HL-60 (cell line): ENCODE results near the gene TVP23A.

ENCODE experiments used
- DNase-seq, 2 experiments: peaks; one replicate each; pipeline ENCODE4 v3.0.0-alpha.2; 2010 to 2020; ENCODE audit warnings: low read depth in 1 of 2, low spot score in 1 of 2
- H3K27ac ChIP-seq: fragments of 250-450 bp; sonication (Bioruptor Pico); replicated peaks from 2 replicates; pipeline ENCODE4 v1.5.1; 2020; ENCODE audit warnings: mild to moderate bottlenecking, moderate library complexity
- H3K27me3 ChIP-seq: fragments of 250-450 bp; sonication (Bioruptor Pico); 2 replicates; pipeline ENCODE4 v1.5.1; 2021; ENCODE audit warnings: mild to moderate bottlenecking, moderate library complexity; ENCODE audit not compliant: insufficient read depth, poor library complexity, severe bottlenecking
- H3K4me3 ChIP-seq: replicated peaks from 2 replicates; pipeline ENCODE4 v1.5.1; 2011; ENCODE audit warnings: mild to moderate bottlenecking, control low read depth, low read length; ENCODE audit not compliant: insufficient read depth
- CTCF ChIP-seq: IDR thresholded peaks from one replicate; pipeline ENCODE4 v1.5.1; 2011; ENCODE audit warnings: low read length, control low read depth, inconsistent platforms; ENCODE audit not compliant: insufficient read depth
- GABPA ChIP-seq: IDR thresholded peaks from 2 replicates; pipeline ENCODE4 v1.6.1; 2012; ENCODE audit warnings: low read depth
- POLR2AphosphoS5 ChIP-seq: IDR thresholded peaks from 2 replicates; pipeline ENCODE4 v1.6.1; 2012; ENCODE audit warnings: low read depth
- SPI1 ChIP-seq: IDR thresholded peaks from 2 replicates; pipeline ENCODE4 v1.6.1; 2012; ENCODE audit warnings: low read depth, mild to moderate bottlenecking, borderline replicate concordance
- long read RNA-seq: library from polyadenylated mRNA; unstranded; transcript quantifications from one replicate; pipeline ENCODE4 v2.0.0, GENCODE V29; 2020
- TF ChIP-seq, protein P1 (sequence below): IDR thresholded peaks from 2 replicates; pipeline ENCODE4 v1.6.1; 2012; ENCODE audit warnings: low read depth; ENCODE audit not compliant: insufficient replicate concordance

The TVP23A gene
- long read RNA-seq, result 0 reads

DNA sequence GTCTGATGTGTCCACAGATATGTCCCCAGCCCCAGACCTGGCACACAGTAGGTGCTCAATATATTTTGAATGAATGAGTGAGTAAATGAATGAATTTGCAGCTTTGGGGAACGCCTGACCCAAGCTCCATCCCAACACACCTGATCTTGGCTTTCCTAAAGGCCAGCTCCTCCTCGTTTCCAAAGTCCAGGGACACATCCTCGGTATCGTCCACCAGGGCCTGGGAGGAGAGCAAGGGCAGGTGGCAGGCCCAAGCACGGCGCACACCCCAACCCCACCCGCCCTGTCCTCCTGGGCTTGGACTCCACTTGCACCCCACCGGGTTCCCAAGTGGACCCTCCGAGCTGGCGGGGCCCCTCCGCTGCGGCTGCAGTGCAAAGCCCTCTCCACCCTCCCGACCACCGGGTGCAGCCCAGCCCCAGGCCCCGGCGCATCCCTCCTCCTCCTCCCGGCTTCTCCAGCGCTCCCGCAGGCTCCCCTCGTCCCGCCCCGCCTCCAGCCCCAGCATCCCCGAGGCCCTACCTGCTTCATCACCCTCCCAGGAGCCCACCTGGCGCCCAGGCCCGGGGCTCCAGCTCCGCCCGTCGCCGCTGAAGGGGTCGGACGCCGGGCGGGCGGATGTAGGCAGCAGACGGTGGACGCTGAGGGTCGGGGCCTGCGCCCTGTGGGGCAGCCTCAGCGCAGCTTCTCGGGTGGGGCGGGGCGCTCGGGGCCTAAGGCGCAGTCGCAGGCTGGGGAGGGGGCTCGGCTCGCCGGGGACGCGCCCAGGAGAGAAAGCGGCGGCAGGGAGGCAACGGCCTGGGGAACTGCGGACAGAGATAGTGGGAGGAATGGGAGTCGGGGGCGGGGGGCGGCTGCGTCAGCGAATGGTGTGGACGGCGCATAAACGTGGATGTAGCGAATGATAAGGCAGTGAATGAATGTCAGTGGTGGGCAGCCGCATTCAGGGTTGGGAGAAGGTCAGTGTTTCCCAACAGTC lies at the start of gene TVP23A:
Gene TVP23A, minus strand, starts transcription at position 832 of the 979 bp plus-strand sequence. Its CDS starts 301 bp downstream, at position 531.
- H3K27ac ChIP-seq, result no peak within 1 kb of the TSS
- TF ChIP-seq CTCF, result no peak
- TF ChIP-seq SPI1, result no peak
- no peak for TF ChIP-seq POLR2AphosphoS5
- no peak for TF ChIP-seq GABPA
- TF ChIP-seq, protein P1, sequence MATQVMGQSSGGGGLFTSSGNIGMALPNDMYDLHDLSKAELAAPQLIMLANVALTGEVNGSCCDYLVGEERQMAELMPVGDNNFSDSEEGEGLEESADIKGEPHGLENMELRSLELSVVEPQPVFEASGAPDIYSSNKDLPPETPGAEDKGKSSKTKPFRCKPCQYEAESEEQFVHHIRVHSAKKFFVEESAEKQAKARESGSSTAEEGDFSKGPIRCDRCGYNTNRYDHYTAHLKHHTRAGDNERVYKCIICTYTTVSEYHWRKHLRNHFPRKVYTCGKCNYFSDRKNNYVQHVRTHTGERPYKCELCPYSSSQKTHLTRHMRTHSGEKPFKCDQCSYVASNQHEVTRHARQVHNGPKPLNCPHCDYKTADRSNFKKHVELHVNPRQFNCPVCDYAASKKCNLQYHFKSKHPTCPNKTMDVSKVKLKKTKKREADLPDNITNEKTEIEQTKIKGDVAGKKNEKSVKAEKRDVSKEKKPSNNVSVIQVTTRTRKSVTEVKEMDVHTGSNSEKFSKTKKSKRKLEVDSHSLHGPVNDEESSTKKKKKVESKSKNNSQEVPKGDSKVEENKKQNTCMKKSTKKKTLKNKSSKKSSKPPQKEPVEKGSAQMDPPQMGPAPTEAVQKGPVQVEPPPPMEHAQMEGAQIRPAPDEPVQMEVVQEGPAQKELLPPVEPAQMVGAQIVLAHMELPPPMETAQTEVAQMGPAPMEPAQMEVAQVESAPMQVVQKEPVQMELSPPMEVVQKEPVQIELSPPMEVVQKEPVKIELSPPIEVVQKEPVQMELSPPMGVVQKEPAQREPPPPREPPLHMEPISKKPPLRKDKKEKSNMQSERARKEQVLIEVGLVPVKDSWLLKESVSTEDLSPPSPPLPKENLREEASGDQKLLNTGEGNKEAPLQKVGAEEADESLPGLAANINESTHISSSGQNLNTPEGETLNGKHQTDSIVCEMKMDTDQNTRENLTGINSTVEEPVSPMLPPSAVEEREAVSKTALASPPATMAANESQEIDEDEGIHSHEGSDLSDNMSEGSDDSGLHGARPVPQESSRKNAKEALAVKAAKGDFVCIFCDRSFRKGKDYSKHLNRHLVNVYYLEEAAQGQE, result no peak
- no peak within 1 kb of the TSS for H3K4me3 ChIP-seq

GRCh38 chr16:10868104-10868595 lies 49.6 kb upstream of the TVP23A start:
- Histone ChIP-seq H3K27me3 (no peaks in the 10 kb centered on the region), H3K27ac (peak overlapping the region; percentile 70), H3K4me3 (no peak overlapping the region)
- TF ChIP-seq POLR2AphosphoS5 (no peak), GABPA (no peak), SPI1 (no peak), CTCF (no peak)
- TF ChIP-seq, protein P1, result no peak
- DNase-seq, result no peak

More for the DNA sequence above, at the start of gene TVP23A:
- H3K27me3 ChIP-seq, result no peaks in the 10 kb centered on the region
- no peak for DNase-seq

DNA sequence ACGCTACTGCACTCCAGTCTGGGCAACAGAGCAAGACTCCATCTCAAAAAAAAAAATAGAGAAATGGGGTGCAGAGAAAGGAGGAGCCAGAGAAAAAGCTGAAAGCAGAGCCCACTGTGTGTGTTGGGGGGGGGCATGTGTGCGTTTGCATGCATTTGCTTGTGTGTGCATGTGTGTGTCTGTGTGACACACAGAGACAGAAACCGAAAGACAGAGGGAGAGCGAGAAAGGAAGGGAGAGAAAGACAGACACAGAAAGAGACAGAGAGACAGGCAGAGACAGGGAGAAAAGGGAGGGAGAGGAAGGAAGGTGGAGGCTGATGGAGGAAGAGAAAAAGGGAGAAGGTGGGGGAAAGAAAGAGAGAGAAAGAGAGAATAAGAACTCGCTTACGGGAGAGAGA lies 48.6 kb upstream of the TVP23A start:
- DNase-seq, result no peak
- no peak overlapping the region for H3K27ac ChIP-seq
- TF ChIP-seq SPI1 (no peak), CTCF (no peak), POLR2AphosphoS5 (no peak), GABPA (no peak)
- TF ChIP-seq, protein P1, result no peak

More for the DNA sequence above, 48.6 kb upstream of the TVP23A start:
- Histone ChIP-seq H3K27me3 (no peaks in the 10 kb centered on the region), H3K4me3 (no peak overlapping the region)
